Glutamatergic neuron (in vitro differentiated cells): ENCODE data around the gene RECQL. TPM values are rescaled to one million over a fixed set of nuclear protein-coding genes. Genes with fewer than 3 reads are reported as not detected.
A peak's percentile ranks its signal among the peaks of the same experiment; 100 is the strongest.
"Not testable (repeated sequence)": the region's sequence is repeated elsewhere in the genome, so short reads cannot be mapped to it uniquely, and the experiment has no call there.

Experiments used
- DNase-seq: peaks from one replicate; pipeline ENCODE4 v3.0.0; 2022
- H3K27ac Mint-ChIP-seq: one replicate; pipeline ENCODE4 v1.8.0; 2020; ENCODE audit warnings: mild to moderate bottlenecking, mixed read lengths, inconsistent platforms; ENCODE audit not compliant: unreplicated experiment
- H3K27me3 Mint-ChIP-seq: one replicate; pipeline ENCODE4 v1.8.0; 2020; ENCODE audit warnings: mild to moderate bottlenecking, moderate library complexity, mixed read lengths, inconsistent platforms; ENCODE audit not compliant: unreplicated experiment
- H3K36me3 Mint-ChIP-seq: one replicate; pipeline ENCODE4 v1.8.0; 2020; ENCODE audit warnings: mild to moderate bottlenecking, mixed read lengths, inconsistent platforms; ENCODE audit not compliant: unreplicated experiment
- H3K4me1 Mint-ChIP-seq: one replicate; pipeline ENCODE4 v1.8.0; 2020; ENCODE audit warnings: mild to moderate bottlenecking, low read depth, mixed read lengths, inconsistent platforms; ENCODE audit not compliant: unreplicated experiment
- H3K4me3 Mint-ChIP-seq: one replicate; pipeline ENCODE4 v1.8.0; 2020; ENCODE audit warnings: mild to moderate bottlenecking, mixed read lengths, inconsistent platforms; ENCODE audit not compliant: unreplicated experiment
- H3K9me3 Mint-ChIP-seq: one replicate; pipeline ENCODE4 v1.8.0; 2020; ENCODE audit warnings: mild to moderate bottlenecking, moderate library complexity, mixed read lengths, inconsistent platforms; ENCODE audit not compliant: unreplicated experiment
- CTCF ChIP-seq: fragments of 200-600 bp; sonication (generic); IDR thresholded peaks from one replicate; pipeline ENCODE4 v1.5.0; 2021; ENCODE audit not compliant: partially characterized antibody, unreplicated experiment
- total RNA-seq: library from RNA; stranded (reverse); fragmentation: NEBNext Ultra II Directional; extraction: Animal tissue kit (Norgen Biotek cat#: 25700); gene quantifications from one replicate; pipeline ENCODE4 v1.2.1, GENCODE V29; 2021; ENCODE audit not compliant: unreplicated experiment

Gene RECQL
- total RNA-seq, 1 donor from 2014 or later: 20.0 TPM

GRCh38 chr12:21438643-21439042, 62.8 kb downstream of the RECQL start:
- Mint-ChIP-seq H3K27me3 (no peaks in the 10 kb centered on the region), H3K36me3 (no peaks in the 10 kb centered on the region), H3K9me3 (peaks cover 5% of the 10 kb centered on the region), H3K4me3 (peak overlapping the region; percentile 94), H3K4me1 (no peaks in the 10 kb centered on the region), H3K27ac (peak overlapping the region; percentile 97)
- no peak for DNase-seq
- no peak for TF ChIP-seq CTCF

- no peak overlapping the region for H3K27ac Mint-ChIP-seq
- TF ChIP-seq CTCF: no peak
- no peak for DNase-seq
- H3K4me3 Mint-ChIP-seq: no peak overlapping the region
- H3K27me3 Mint-ChIP-seq: no peaks in the 10 kb centered on the region
- H3K9me3 Mint-ChIP-seq: peaks cover 5% of the 10 kb centered on the region
- no peaks in the 10 kb centered on the region for H3K36me3 Mint-ChIP-seq
- H3K4me1 Mint-ChIP-seq: no peaks in the 10 kb centered on the region
These were observed 66.7 kb downstream of the RECQL start for GRCh38 chr12:21434699-21435098.

DNA sequence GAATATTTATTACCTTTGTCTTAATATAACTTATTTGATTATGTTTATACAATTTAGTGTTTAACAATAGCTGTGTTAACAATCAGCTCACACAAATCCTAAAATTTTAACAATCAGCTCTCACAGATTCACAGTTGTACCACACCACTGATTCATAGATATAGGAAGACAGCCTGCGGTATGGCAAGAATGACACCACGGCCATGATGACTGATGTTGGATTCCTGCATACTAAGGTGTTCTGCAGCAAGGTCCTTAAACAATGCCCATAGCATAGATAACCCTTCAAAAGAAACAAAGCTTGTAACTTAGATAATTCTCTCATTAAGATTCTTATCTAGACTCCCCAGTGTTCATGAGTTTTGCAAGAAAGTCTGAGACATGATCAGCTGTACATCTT, 67.9 kb downstream of the RECQL start:
- TF ChIP-seq CTCF: no peak
- no peak overlapping the region for H3K4me3 Mint-ChIP-seq
- no peak for DNase-seq

GRCh38 chr12:21429994-21430393, 71.4 kb downstream of the RECQL start:
- Mint-ChIP-seq H3K36me3 (no peaks in the 10 kb centered on the region), H3K27me3 (no peaks in the 10 kb centered on the region), H3K4me3 (no peak overlapping the region), H3K27ac (no peak overlapping the region), H3K4me1 (no peaks in the 10 kb centered on the region), H3K9me3 (no peaks in the 10 kb centered on the region)
- TF ChIP-seq CTCF: no peak
- no peak for DNase-seq

More for the DNA sequence above, 67.9 kb downstream of the RECQL start:
- H3K27me3 Mint-ChIP-seq: no peaks in the 10 kb centered on the region
- no peak overlapping the region for H3K27ac Mint-ChIP-seq
- peaks cover 5% of the 10 kb centered on the region for H3K9me3 Mint-ChIP-seq
- H3K4me1 Mint-ChIP-seq: no peaks in the 10 kb centered on the region
- no peaks in the 10 kb centered on the region for H3K36me3 Mint-ChIP-seq

DNA sequence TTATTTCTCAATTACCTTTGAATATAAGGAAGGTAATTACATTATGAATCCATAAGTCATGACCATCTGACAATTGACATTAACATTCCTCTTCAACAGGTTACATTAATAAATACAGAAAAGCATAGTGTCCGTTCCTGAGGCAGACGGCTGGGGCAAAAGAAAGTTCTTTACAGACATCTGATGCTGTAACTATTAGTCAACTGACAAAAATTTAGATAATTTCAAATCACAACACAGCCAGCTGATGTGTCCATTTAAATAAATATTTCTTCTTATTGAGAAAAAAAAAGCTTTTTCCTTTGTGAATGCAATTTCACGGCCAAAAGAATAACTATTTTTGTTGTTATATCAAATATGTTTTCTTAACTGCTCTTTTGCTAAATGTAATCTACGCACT, 73.2 kb downstream of the RECQL start:
- no peaks in the 10 kb centered on the region for H3K4me1 Mint-ChIP-seq
- H3K27me3 Mint-ChIP-seq: no peaks in the 10 kb centered on the region
- H3K27ac Mint-ChIP-seq: no peak overlapping the region
- no peaks in the 10 kb centered on the region for H3K36me3 Mint-ChIP-seq
- H3K4me3 Mint-ChIP-seq: no peak overlapping the region
- DNase-seq: no peak
- no peaks in the 10 kb centered on the region for H3K9me3 Mint-ChIP-seq
- TF ChIP-seq CTCF: no peak

- H3K36me3 Mint-ChIP-seq, H3K9me3 Mint-ChIP-seq, DNase-seq, H3K4me3 Mint-ChIP-seq, H3K27me3 Mint-ChIP-seq, H3K27ac Mint-ChIP-seq: not testable (repeated sequence)
- H3K4me1 Mint-ChIP-seq: peaks cover 14% of the 10 kb centered on the region
These were observed 82.3 kb downstream of the RECQL start for GRCh38 chr12:21419009-21419699.
